Ishikawa (cell line): Measurements from ENCODE around the gene CFAP45.

Source experiments
- CEBPB ChIP-seq: IDR thresholded peaks from 2 replicates; pipeline ENCODE4 v1.6.1; 2012
- CREB1 ChIP-seq: IDR thresholded peaks from 2 replicates; pipeline ENCODE4 v1.6.1; 2012; ENCODE audit warnings: low read depth
- EGR1 ChIP-seq: IDR thresholded peaks from 2 replicates; pipeline ENCODE4 v1.6.1; 2012
- EP300 ChIP-seq: IDR thresholded peaks from 2 replicates; pipeline ENCODE4 v1.6.1; 2012; ENCODE audit warnings: borderline replicate concordance
- FOXM1 ChIP-seq: IDR thresholded peaks from 2 replicates; pipeline ENCODE4 v1.6.1; 2012; ENCODE audit warnings: low read depth, borderline replicate concordance
- NFIC ChIP-seq: IDR thresholded peaks from 2 replicates; pipeline ENCODE4 v1.6.1; 2012
- RAD21 ChIP-seq: IDR thresholded peaks from 2 replicates; pipeline ENCODE4 v1.6.1; 2012; ENCODE audit warnings: low read depth
- TAF1 ChIP-seq: IDR thresholded peaks from 2 replicates; pipeline ENCODE4 v1.6.1; 2012; ENCODE audit warnings: low read depth, mild to moderate bottlenecking
- TCF12 ChIP-seq: IDR thresholded peaks from 2 replicates; pipeline ENCODE4 v1.6.1; 2012; ENCODE audit warnings: low read depth
- TEAD4 ChIP-seq: IDR thresholded peaks from 2 replicates; pipeline ENCODE4 v1.6.1; 2012
- YY1 ChIP-seq: IDR thresholded peaks from 2 replicates; pipeline ENCODE4 v1.6.1; 2012; ENCODE audit warnings: low read depth
- ZBTB7A ChIP-seq: IDR thresholded peaks from 2 replicates; pipeline ENCODE4 v1.6.1; 2012; ENCODE audit warnings: low read depth
- TF ChIP-seq, protein P1 (sequence below): IDR thresholded peaks from 2 replicates; pipeline ENCODE4 v1.6.1; 2012; ENCODE audit warnings: low read depth, mild to moderate bottlenecking
- TF ChIP-seq, protein P2 (sequence below): IDR thresholded peaks from 2 replicates; pipeline ENCODE4 v1.6.1; 2012
- TF ChIP-seq, protein P3 (sequence below): IDR thresholded peaks from 2 replicates; pipeline ENCODE4 v1.6.1; 2012

CFAP45 gene

DNA sequence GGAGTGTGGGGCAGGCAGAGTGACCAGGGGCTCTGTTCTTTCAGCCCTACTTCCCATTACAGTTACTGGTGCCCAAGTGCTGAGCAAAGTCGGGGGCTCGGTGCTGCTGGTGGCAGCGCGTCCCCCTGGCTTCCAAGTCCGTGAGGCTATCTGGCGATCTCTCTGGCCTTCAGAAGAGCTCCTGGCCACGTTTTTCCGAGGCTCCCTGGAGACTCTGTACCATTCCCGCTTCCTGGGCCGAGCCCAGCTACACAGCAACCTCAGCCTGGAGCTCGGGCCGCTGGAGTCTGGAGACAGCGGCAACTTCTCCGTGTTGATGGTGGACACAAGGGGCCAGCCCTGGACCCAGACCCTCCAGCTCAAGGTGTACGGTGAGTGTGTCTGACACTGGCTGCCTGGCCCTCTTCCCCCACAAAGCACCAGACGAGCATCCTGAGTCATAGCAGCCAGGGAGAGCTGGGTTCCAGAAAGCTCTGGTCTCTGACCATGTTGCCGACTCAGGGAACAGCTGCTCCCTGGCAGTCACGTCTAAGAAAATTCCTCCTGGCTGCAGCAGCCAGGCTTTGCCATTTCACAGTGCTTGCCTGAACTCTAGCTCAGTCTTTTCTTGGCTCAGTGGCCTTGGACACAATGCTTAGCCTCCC, 70.0 kb downstream of the CFAP45 start:
- no peak for TF ChIP-seq TCF12
- TF ChIP-seq TAF1, result no peak
- TF ChIP-seq EGR1, result no peak
- TF ChIP-seq TEAD4, result no peak
- no peak for TF ChIP-seq YY1

DNA sequence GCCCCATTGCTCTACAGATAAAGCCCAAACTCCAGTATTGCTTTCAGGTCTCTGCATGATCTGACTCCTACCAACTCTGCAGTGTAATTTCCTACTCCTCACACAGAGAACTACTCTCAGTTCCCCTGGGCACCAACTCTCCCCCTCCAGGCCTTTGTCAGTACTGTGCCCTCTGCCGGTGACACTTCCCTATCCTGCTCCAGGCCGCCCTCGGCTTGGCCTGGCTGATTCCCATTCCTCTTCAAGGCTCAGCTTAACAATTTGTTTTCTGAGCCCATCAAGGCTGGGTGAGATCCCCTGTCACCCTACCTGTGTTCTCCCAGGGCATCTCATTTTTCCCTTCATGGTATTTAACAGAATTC, 70.7 kb downstream of the CFAP45 start:
- no peak for TF ChIP-seq CEBPB
- TF ChIP-seq TCF12, result no peak
- no peak for TF ChIP-seq NFIC

DNA sequence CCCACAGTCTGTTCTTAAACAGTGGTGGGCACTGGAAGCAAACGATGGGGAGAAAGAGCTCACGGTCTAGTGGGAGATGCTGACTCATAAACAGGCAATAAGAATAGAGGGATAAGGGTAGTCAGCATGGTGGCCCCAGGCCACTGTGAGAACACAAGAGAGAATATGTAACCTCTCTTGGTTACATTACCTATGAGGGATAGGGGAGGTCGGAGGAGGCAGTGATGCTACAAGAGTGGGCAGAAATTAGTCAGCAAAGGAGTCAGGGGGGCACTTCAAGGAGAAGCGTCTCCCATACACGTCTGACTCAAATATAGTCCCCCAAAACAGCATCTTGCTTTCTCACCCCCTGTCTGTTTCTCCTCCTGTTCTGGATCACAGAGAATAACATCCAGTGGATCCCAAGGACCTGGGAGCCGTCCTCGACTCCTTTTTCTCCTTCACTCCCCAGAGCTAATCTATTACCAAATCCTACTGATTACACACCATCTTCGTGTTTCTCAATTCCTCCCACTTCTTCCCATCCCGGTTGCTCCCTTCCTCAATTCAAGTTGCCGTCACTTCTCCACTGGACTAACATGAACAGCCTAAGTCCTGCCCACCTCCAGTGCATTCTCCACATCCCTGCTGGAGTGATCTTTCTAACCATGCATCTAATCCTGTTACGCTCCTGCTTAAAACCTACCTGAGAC, 71.2 kb downstream of the CFAP45 start:
- no peak for TF ChIP-seq EGR1
- TF ChIP-seq, protein P1, sequence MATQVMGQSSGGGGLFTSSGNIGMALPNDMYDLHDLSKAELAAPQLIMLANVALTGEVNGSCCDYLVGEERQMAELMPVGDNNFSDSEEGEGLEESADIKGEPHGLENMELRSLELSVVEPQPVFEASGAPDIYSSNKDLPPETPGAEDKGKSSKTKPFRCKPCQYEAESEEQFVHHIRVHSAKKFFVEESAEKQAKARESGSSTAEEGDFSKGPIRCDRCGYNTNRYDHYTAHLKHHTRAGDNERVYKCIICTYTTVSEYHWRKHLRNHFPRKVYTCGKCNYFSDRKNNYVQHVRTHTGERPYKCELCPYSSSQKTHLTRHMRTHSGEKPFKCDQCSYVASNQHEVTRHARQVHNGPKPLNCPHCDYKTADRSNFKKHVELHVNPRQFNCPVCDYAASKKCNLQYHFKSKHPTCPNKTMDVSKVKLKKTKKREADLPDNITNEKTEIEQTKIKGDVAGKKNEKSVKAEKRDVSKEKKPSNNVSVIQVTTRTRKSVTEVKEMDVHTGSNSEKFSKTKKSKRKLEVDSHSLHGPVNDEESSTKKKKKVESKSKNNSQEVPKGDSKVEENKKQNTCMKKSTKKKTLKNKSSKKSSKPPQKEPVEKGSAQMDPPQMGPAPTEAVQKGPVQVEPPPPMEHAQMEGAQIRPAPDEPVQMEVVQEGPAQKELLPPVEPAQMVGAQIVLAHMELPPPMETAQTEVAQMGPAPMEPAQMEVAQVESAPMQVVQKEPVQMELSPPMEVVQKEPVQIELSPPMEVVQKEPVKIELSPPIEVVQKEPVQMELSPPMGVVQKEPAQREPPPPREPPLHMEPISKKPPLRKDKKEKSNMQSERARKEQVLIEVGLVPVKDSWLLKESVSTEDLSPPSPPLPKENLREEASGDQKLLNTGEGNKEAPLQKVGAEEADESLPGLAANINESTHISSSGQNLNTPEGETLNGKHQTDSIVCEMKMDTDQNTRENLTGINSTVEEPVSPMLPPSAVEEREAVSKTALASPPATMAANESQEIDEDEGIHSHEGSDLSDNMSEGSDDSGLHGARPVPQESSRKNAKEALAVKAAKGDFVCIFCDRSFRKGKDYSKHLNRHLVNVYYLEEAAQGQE, result no peak
- no peak for TF ChIP-seq YY1
- TF ChIP-seq TEAD4, result no peak
- TF ChIP-seq TAF1, result no peak
- no peak for TF ChIP-seq ZBTB7A
- no peak for TF ChIP-seq CEBPB
- TF ChIP-seq CREB1, result no peak
- no peak for TF ChIP-seq TCF12
- no peak for TF ChIP-seq EP300
- no peak for TF ChIP-seq NFIC
- TF ChIP-seq, protein P2, sequence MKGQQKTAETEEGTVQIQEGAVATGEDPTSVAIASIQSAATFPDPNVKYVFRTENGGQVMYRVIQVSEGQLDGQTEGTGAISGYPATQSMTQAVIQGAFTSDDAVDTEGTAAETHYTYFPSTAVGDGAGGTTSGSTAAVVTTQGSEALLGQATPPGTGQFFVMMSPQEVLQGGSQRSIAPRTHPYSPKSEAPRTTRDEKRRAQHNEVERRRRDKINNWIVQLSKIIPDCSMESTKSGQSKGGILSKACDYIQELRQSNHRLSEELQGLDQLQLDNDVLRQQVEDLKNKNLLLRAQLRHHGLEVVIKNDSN, result no peak
- no peak for TF ChIP-seq FOXM1
- TF ChIP-seq RAD21, result no peak

DNA sequence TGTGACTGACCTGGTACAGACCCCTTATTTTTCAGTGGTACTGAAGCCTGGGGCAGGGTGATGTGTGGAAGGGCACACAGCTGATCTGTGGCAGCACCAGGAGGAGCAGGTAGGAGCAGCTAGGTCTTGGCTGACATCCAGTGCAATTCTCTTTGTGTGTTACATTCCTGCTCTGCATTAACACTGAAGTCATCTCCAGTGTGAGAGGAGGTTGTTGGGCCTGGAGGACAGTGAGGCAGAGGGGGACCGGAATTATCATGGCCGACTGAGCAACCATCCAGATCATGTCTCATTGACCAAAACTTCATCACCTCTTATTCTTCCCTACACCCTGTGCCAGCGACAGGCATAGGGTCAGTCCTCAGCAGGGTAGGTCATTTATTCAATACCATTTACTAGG, 71.8 kb downstream of the CFAP45 start:
- TF ChIP-seq ZBTB7A (no peak), EGR1 (no peak), RAD21 (no peak), TCF12 (no peak), TEAD4 (no peak), EP300 (no peak), NFIC (no peak), TAF1 (no peak), CEBPB (no peak)
- TF ChIP-seq, protein P2, result no peak
- TF ChIP-seq, protein P3, sequence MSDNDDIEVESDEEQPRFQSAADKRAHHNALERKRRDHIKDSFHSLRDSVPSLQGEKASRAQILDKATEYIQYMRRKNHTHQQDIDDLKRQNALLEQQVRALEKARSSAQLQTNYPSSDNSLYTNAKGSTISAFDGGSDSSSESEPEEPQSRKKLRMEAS, result no peak

DNA sequence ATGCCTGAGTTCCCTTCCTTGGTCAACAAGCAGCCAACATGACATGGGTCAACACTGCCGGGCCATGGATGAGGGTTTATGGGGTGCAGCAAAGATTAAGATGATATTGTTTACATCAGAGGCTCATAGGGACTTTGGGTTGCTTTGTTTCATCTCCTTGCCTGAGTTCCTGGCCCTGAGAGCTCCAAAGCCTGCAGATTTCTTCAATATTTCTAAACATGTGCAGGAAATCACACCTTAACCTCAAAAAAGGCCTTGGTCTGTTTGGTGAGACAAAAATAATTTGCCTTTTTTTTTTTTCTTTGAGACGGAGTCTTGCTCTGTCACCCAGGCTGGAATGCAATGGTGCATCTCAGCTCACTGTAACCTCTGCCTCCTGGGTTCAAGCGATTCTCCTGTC, 72.4 kb downstream of the CFAP45 start:
- TF ChIP-seq YY1 (no peak), TAF1 (no peak), EGR1 (no peak), RAD21 (no peak), TCF12 (no peak), ZBTB7A (no peak), FOXM1 (no peak), EP300 (no peak), TEAD4 (no peak), CEBPB (no peak), CREB1 (no peak), NFIC (no peak)
- TF ChIP-seq, protein P3, result no peak
- TF ChIP-seq, protein P2, result no peak
- TF ChIP-seq, protein P1, result no peak

DNA sequence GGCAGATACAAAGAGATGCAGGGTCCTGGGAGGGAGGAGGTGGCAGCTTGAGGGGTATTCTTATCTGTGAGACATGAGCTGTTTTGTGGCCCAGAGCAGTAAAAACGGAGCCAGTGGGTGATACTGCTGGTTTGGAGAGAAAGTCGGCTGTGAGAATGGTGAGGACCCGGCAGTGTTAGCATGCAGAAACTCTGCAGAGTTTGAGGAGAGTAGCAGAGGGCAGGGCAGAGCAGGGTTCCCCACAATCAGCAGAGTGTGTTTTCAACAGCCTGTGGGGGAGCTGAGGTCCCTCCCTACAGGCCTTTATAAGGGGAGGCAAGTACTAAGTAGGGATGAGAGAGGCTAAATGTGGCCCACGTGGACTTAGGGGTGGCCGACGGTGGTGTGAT, 72.9 kb downstream of the CFAP45 start:
- no peak for TF ChIP-seq CREB1
- TF ChIP-seq EP300, result no peak
- no peak for TF ChIP-seq NFIC
- TF ChIP-seq TCF12, result no peak
- TF ChIP-seq FOXM1, result no peak
- TF ChIP-seq TEAD4, result no peak
- no peak for TF ChIP-seq EGR1
- TF ChIP-seq ZBTB7A, result no peak
- TF ChIP-seq RAD21, result no peak
- no peak for TF ChIP-seq TAF1
